Aorta (tissue), 5 donors: ENCODE data around the gene CEP68. TPM values are rescaled to one million over a fixed set of nuclear protein-coding genes. Genes with fewer than 3 reads are reported as not detected.

Source experiments
- ATAC-seq: fragments of 200-7000 bp; cut with Tn5 transposase; one replicate; pipeline ENCODE4 v1.9.1; 2022; ENCODE audit warnings: moderate library complexity; ENCODE audit not compliant: low FRiP score
- DNase-seq, 2 donors: peaks; one replicate each; pipeline ENCODE4 v3.0.0-alpha.2; 2020
- H3K27ac ChIP-seq, 2 donors: one replicate each; pipeline ENCODE4 v1.5.1; 2013; ENCODE audit warnings: low read length in 2 of 2, mild to moderate bottlenecking in 2 of 2, moderate library complexity in 2 of 2, control low read depth in 1 of 2, inconsistent platforms in 1 of 2, low read depth in 1 of 2
- H3K27me3 ChIP-seq, 2 donors: one replicate each; pipeline ENCODE4 v1.6.1; 2013; ENCODE audit warnings: control low read depth in 1 of 2, low read length in 1 of 2, mild to moderate bottlenecking in 1 of 2, moderate library complexity in 1 of 2; ENCODE audit not compliant: insufficient read depth in 2 of 2, control insufficient read depth in 1 of 2
- H3K36me3 ChIP-seq, 2 donors: one replicate each; pipeline ENCODE4 v1.6.1; 2013; ENCODE audit warnings: control low read depth in 1 of 2, low read length in 1 of 2, mild to moderate bottlenecking in 1 of 2; ENCODE audit not compliant: insufficient read depth in 2 of 2, control insufficient read depth in 1 of 2
- H3K4me1 ChIP-seq, 2 donors: one replicate each; pipeline ENCODE4 v1.6.1; 2013; ENCODE audit warnings: low read length in 2 of 2, control low read depth in 1 of 2, mild to moderate bottlenecking in 1 of 2, moderate library complexity in 1 of 2; ENCODE audit not compliant: insufficient read depth in 2 of 2, control insufficient read depth in 1 of 2
- H3K4me3 ChIP-seq, 2 donors: one replicate each; pipeline ENCODE4 v1.5.1; 2013; ENCODE audit warnings: low read length in 2 of 2, control low read depth in 1 of 2, mild to moderate bottlenecking in 1 of 2
- H3K9me3 ChIP-seq: one replicate; pipeline ENCODE4 v1.6.1; 2013; ENCODE audit warnings: mild to moderate bottlenecking, low read length; ENCODE audit not compliant: control insufficient read depth
- WGBS, 2 donors: extraction: QIAGEN DNeasy Blood & Tissue Kit; methylation state at CpG; one replicate each; pipeline ENCODE4 v1.1.7; 2013; 5-methylcytosine and 5-hydroxymethylcytosine counted together
- intact Hi-C, 2 donors: fragments of 100-400 bp; cut with DNase I; formaldehyde crosslinking; loops; one replicate each; pipeline versions ENCODE4 v1.14.2 to v1.15.0; 2022
- polyA plus RNA-seq, 2 donors: library from polyadenylated mRNA; stranded (reverse); fragments of 200-250 nt; gene quantifications; one replicate each; pipeline ENCODE4 v1.2.3, GENCODE V29; 2013
- total RNA-seq, 2 donors: library from RNA; stranded (reverse); fragmentation: NEBNext Ultra II Directional; extraction: Animal tissue kit (Norgen Biotek cat#: 25700); gene quantifications; one replicate each; pipeline ENCODE4 v1.2.1, GENCODE V29; 2021
- donor health status: healthy with polysubstance abuse.
- donor health status: Bipolar disorder and iron deficiency.
- donor health status: DM: no; HTN: no; CAD: no.
- donor health status: DM: no; HTN: no; CAD: no.
- donor health status: DM: yes; HTN: yes; CAD: no.

CEP68 gene
- total and polyA plus RNA-seq, 4 donors: 3.5 to 31.0 (median 12.9) TPM

DNA sequence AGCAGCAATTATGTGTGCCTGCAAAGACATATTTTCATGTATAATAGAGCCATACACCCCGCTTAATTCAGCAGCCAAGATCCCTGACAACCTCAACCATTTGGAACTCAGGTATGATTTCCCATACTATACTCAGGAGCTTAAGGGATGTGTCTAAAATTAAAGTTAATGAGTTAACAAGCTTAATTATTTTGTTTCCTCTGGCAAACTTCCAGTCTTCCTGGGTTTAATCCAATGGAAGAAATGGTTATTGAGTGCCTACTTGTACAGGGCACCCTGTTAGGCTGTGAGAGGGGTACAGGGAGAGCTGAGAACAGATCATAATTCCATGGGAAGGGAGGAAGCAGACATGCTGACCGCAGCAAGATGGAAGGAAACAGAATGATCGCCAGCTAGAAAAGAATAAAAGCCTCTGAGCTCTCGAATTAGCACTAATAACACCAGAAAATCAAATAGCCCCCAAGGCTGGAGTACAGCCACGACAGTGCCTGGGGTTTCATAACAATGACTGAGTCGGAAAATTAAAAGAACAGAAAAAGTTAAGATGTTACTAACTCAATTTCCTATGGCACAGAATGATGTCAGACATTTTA is 20.8 kb upstream of the CEP68 start:
- WGBS, 2 donors: 85 to 86% methylated on average over 6 of the region's 6 CpGs
- intact Hi-C loops: no loop called here
- H3K9me3 ChIP-seq: no peaks in the 10 kb centered on the region
- H3K27ac ChIP-seq: no peak overlapping the region
- no peak overlapping the region for H3K4me3 ChIP-seq
- no peak for ATAC-seq
- H3K36me3 ChIP-seq: no peaks in the 10 kb centered on the region
- no peaks in the 10 kb centered on the region for H3K27me3 ChIP-seq
- no peak for DNase-seq
- no peaks in the 10 kb centered on the region for H3K4me1 ChIP-seq

DNA sequence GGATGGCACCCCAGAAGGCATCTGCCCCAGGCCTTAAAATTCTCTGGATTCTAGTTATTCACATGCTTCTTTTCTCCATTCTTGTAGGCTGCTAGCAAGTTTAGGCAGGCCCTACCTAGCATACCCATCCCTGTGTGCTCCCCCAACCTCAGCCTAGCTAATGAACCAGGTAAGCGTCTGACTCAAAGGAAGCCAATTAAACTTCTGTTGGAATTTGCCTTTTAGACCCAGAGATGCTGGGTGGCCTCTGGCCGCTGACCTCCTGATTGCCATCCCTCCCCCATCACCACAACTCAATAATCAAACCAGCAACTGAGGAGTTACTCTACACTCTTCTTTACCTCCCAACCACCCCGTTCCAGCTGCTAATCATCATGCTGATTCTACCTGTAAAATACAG is 19.0 kb upstream of the CEP68 start:
- 80 to 86% methylated on average over 3 of the region's 3 CpGs for WGBS, 2 donors
- no peaks in the 10 kb centered on the region for H3K9me3 ChIP-seq
- no peaks in the 10 kb centered on the region for H3K4me1 ChIP-seq
- H3K36me3 ChIP-seq: no peaks in the 10 kb centered on the region
- ATAC-seq (no peak), DNase-seq (no peak)
- H3K4me3 ChIP-seq: no peak overlapping the region
- no peak overlapping the region for H3K27ac ChIP-seq
- no peaks in the 10 kb centered on the region for H3K27me3 ChIP-seq
- intact Hi-C loops: no loop called here

DNA sequence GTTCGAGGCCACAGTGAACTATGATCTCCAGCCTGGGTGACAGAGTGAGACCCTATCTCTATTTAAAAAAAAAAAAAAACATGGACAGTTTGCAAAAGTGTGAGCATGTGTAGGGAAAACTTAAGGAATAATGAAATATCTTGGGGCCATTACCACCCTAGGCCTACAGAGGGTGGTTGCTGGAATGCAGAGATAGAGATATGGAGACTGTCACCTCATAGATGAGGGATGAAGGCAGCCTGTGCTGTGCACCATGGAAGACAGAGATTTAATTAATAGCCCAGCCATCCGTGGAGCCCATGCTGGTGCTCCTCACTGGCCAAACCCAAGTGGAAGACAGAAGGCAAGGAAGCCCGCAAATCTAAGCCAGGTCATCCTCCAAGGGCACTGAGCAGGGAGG is 16.6 kb upstream of the CEP68 start:
- no peaks in the 10 kb centered on the region for H3K9me3 ChIP-seq
- intact Hi-C loops: loop anchor here (1.0 kb wide), 1 partner anchor 122 kb away; no protein-coding TSS in a partner anchor
- no peaks in the 10 kb centered on the region for H3K4me1 ChIP-seq
- no peak for DNase-seq
- no peak overlapping the region for H3K27ac ChIP-seq
- WGBS, 2 donors: 91 to 94% methylated on average over 3 of the region's 3 CpGs
- no peaks in the 10 kb centered on the region for H3K36me3 ChIP-seq
- ATAC-seq: no peak
- H3K27me3 ChIP-seq: no peaks in the 10 kb centered on the region
- no peak overlapping the region for H3K4me3 ChIP-seq

DNA sequence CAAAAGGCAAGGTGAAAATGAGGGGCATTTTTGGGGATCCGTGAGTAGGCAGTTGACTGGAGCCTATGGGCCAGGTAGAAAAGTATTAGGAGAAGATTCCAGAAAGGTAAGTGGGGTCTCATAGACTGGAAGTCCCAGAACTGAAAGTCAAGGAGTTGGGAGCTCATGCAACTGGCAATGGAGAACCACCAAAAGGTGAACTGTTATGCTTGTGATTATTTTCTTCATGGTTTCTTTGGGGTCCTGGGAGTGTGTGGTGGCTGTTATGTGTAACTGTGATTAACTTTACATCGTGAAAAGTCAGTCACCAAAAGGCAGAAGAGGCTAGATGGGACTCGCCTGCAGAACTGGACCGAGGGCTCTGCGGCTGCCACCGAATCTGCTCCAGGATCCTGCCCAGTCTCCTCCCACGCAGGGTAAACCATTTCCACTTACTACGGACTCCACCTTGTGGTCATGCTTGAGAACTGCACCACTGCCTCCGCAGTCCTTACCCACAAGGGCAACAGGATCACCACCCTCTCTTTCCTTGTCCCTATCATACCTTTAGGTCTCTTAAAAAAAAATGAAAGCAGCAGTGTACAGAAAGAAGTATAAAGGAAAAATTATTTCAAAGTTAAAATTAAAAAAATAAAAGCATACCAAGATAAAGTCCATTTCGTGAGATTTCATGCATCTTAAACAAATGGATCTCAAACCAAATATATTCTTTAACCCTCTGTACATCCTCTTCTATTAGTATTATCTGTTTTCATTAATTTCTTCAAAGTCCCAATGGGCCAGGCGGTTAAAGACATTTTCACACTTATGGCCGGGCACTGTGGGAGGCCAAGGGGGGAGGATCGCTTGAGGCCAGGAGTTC is 15.6 kb upstream of the CEP68 start:
- DNase-seq: peak; percentile 90 to 92
- Histone ChIP-seq H3K36me3 (no peaks in the 10 kb centered on the region), H3K9me3 (no peaks in the 10 kb centered on the region), H3K4me1 (no peaks in the 10 kb centered on the region), H3K4me3 (no peak overlapping the region), H3K27ac (no peak overlapping the region), H3K27me3 (no peaks in the 10 kb centered on the region)
- WGBS, 2 donors: 24 to 26% methylated on average over 13 of the region's 13 CpGs
- ATAC-seq: peak; percentile 96
- intact Hi-C loops: loop anchor here (1.0 kb wide), 1 partner anchor 123 kb away; no protein-coding TSS in a partner anchor

DNA sequence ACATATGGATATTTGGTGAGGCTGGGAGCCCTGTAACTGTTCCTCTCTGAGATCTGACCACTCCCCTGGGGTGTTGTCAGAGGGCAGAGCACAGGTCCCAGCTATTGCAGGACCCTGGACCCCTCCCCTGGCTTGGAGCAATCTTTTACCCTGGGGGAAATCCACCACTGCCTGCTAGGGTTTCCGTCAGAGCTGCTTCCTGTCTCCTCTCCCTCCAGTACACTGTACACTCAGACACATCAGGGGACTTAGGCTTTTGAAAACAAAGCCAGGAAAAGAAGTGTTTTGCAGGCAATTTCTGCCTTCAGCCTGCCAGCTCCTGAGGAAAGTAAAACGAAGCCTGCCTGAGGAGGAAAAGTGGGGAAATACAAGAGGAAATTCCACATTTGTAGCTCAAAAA is 13.2 kb upstream of the CEP68 start:
- ATAC-seq: no peak
- Histone ChIP-seq H3K27me3 (no peaks in the 10 kb centered on the region), H3K4me1 (no peaks in the 10 kb centered on the region), H3K27ac (no peak overlapping the region), H3K4me3 (no peak overlapping the region), H3K9me3 (no peaks in the 10 kb centered on the region), H3K36me3 (no peaks in the 10 kb centered on the region)
- intact Hi-C loops: no loop called here
- WGBS, 2 donors: 72 to 77% methylated on average over 2 of the region's 2 CpGs
- no peak for DNase-seq

DNA sequence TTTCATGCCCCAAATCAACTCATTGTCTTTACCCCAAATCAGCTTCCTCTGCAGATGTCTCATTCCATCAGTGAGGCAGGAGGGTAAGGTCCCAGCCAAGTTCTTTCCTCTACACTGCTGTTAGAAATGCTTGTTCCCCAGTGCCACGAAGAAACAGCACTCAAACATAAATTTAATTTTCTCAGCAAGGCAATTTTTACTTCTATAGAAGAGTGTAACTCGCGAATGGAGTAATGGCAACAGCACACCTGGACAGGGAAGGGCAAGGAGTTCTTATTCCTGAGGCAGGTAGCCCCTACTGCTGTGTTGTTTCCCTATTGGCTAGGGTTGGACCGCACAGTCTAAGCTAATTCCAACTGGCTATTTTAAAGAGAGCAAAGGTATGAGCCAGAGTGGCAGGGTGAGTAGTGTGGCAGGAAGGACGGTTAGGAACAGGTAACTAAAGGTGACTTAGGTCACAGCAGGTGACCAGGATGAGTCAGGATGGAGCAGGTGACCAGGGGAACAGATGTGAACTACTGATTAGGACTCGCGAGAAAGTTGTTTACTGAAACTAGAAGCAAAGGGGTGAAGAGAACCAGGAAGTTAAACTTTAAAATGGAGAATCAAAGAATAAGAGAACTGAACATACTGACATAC is 12.0 kb upstream of the CEP68 start:
- WGBS, 2 donors: 95% methylated on average over 7 of the region's 7 CpGs
- intact Hi-C loops: no loop called here
- no peaks in the 10 kb centered on the region for H3K9me3 ChIP-seq

DNA sequence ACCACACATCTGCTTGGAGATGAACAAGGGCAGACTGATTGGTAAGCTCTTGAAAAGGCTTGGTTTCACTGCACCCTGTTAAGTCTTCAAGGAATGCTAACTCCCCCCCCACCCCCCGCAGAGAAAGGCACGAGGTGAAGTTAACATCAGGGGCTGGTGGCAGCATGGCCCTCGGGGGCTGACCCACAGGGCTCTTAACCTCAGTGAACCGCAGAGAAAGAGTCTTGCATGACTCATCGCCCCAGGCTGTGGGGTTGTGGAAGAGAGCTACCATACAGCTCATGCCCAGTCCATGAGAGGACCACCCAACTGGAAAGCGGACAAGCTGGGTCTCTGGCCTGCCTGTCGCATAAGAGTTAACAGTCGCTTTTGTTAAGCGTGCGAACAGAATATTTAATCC is 10.6 kb upstream of the CEP68 start:
- Histone ChIP-seq H3K4me3 (no peak overlapping the region), H3K4me1 (no peaks in the 10 kb centered on the region), H3K36me3 (no peaks in the 10 kb centered on the region), H3K9me3 (no peaks in the 10 kb centered on the region), H3K27me3 (no peaks in the 10 kb centered on the region), H3K27ac (no peak overlapping the region)
- no peak for DNase-seq
- ATAC-seq: no peak
- 56 to 57% methylated on average over 10 of the region's 10 CpGs for WGBS, 2 donors
- intact Hi-C loops: no loop called here

More for the DNA sequence above, 12.0 kb upstream of the CEP68 start:
- DNase-seq (no peak), ATAC-seq (no peak)
- no peaks in the 10 kb centered on the region for H3K27me3 ChIP-seq
- H3K4me1 ChIP-seq: no peaks in the 10 kb centered on the region
- no peak overlapping the region for H3K4me3 ChIP-seq
- no peaks in the 10 kb centered on the region for H3K36me3 ChIP-seq
- H3K27ac ChIP-seq: no peak overlapping the region

DNA sequence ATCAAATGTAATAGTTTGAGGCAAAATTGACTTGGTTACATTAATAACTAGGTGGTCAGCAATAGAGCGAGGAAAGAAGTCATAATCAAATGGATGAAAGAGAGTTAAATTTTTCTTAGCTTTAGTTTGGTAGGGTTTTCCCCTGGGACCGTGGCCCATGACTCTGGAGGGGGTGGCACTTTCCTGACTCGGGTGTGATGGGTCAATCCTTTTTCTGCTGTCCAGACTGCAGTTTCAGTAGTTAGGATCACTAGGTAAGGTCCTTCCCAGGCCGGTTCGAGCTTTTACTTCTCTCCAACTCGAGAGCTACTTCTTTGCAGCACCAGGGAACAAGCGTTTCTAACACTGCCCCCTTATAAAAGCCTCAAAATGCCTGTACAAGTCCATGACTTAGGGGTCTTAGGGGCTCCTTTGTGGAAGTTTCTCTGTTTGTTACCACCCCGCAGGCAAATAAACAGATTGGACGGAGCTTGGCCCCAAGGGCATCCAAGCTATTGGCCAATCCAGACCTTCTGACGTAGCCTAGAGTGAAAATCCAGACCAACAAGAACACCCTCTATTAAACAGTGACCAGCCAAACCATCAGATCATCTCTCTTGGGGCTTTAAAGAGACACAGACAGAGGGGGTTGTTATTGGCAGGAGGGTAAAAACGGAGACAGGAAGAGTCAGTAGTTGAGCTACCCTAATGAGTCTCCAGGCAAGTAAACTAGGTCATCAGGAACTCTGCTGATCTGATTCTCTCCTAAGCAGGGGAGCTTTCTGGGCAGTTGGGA is 9.4 kb upstream of the CEP68 start:
- DNase-seq: no peak
- H3K4me1 ChIP-seq: no peaks in the 10 kb centered on the region
- no peaks in the 10 kb centered on the region for H3K9me3 ChIP-seq
- intact Hi-C loops: no loop called here
- no peaks in the 10 kb centered on the region for H3K27me3 ChIP-seq
- H3K4me3 ChIP-seq: no peak overlapping the region
- H3K36me3 ChIP-seq: no peaks in the 10 kb centered on the region
- 82 to 87% methylated on average over 11 of the region's 11 CpGs for WGBS, 2 donors
- no peak for ATAC-seq
- no peak overlapping the region for H3K27ac ChIP-seq
